ENCODE results near the gene ZNF2. TPM values are rescaled to one million over a fixed set of nuclear protein-coding genes. Genes with fewer than 3 reads are reported as not detected.

The ZNF2 gene
- total RNA-seq (2021; fragmentation: NEBNext Ultra II Directional; extraction: Animal tissue kit (Norgen Biotek cat#: 25700)), result 1 to 10 TPM; 3.8 to 5.0 (median 4.0) TPM
- long read RNA-seq, partial matches to known transcripts, result 1 of 4 reads
- long read RNA-seq, other reads (novel, unspliced or antisense), result 1 of 4 reads

- Mint-ChIP-seq H3K36me3 (ENCODE audit: low read depth) (peaks cover 37% of the 10 kb centered on the region), H3K27ac (peak within 1 kb of the TSS; percentile 97), H3K27me3 (ENCODE audit: insufficient read depth) (no peaks in the 10 kb centered on the region; the same call in 1 of the 2 replicates), H3K9me3 (no peaks in the 10 kb centered on the region), H3K4me1 (ENCODE audit: low read depth) (peaks cover 23% of the 10 kb centered on the region), H3K4me3 (peak within 1 kb of the TSS; percentile 99)
- DNase-seq, result peak; percentile 96
- TF ChIP-seq CTCF (IDR thresholded peaks at IDR 0.05), result peak; percentile 13; the same call in 1 of the 2 replicates
Observed at GRCh38 chr2:95165371-95166064, at the start of gene ZNF2. TSS of gene ZNF2 (plus strand) at chr2:95165809. CDS start at chr2:95176227, 10,418 bp downstream.

GRCh38 chr2:95121093-95121406 lies 44.6 kb upstream of the ZNF2 start:
- H3K4me3 Mint-ChIP-seq, result peak overlapping the region; percentile 96
- peak overlapping the region; percentile 92 for H3K27ac Mint-ChIP-seq
- no peak for TF ChIP-seq CTCF (IDR thresholded peaks at IDR 0.05)
- peak; percentile 2 for DNase-seq
- H3K36me3 Mint-ChIP-seq (ENCODE audit: low read depth), result peaks cover 19% of the 10 kb centered on the region; the same call in 1 of the 2 replicates
- peaks cover 36% of the 10 kb centered on the region for H3K4me1 Mint-ChIP-seq (ENCODE audit: low read depth)
- H3K9me3 Mint-ChIP-seq, result no peaks in the 10 kb centered on the region
- H3K27me3 Mint-ChIP-seq (ENCODE audit: insufficient read depth), result no peaks in the 10 kb centered on the region; the same call in none of the 2 replicates

GRCh38 chr2:95121407-95122196 lies 44.0 kb upstream of the ZNF2 start, which contains the start of gene MRPS5:
TSS of gene MRPS5 (minus strand) at chr2:95121808. CDS start at chr2:95121791, 17 bp downstream.
- Mint-ChIP-seq H3K36me3 (ENCODE audit: low read depth) (peaks cover 19% of the 10 kb centered on the region; the same call in 1 of the 2 replicates), H3K4me3 (peak within 1 kb of the TSS; percentile 96), H3K27me3 (ENCODE audit: insufficient read depth) (no peaks in the 10 kb centered on the region; the same call in none of the 2 replicates), H3K9me3 (no peaks in the 10 kb centered on the region), H3K27ac (peak within 1 kb of the TSS; percentile 92), H3K4me1 (ENCODE audit: low read depth) (peaks cover 36% of the 10 kb centered on the region)
- DNase-seq, result peak; percentile 40
- peak; percentile 14; the same call in 1 of the 2 replicates for TF ChIP-seq CTCF (IDR thresholded peaks at IDR 0.05)

DNA sequence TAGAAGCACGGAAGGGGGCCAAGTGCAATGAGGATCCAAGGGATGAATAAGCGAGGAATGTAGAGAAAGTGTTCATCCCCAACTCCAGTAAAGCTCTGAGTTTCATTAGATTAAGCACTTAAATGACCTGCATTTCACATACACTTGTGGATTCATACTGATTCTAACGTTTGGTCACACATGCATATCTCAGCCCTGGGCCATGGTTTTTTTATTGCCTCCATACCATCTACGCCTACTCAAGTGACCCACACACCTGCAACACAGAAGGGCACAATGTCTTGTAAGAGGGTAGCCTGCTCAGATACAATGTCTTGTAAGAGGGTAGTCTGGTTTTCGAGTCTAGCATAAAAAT lies 43.4 kb upstream of the ZNF2 start:
- no peak for DNase-seq
- TF ChIP-seq CTCF (IDR thresholded peaks at IDR 0.05), result no peak
- Mint-ChIP-seq H3K4me3 (peak overlapping the region; percentile 96), H3K27ac (peak overlapping the region; percentile 92), H3K4me1 (ENCODE audit: low read depth) (peaks cover 36% of the 10 kb centered on the region), H3K36me3 (ENCODE audit: low read depth) (peaks cover 17% of the 10 kb centered on the region; the same call in 1 of the 2 replicates), H3K27me3 (ENCODE audit: insufficient read depth) (no peaks in the 10 kb centered on the region; the same call in none of the 2 replicates), H3K9me3 (no peaks in the 10 kb centered on the region)

DNA sequence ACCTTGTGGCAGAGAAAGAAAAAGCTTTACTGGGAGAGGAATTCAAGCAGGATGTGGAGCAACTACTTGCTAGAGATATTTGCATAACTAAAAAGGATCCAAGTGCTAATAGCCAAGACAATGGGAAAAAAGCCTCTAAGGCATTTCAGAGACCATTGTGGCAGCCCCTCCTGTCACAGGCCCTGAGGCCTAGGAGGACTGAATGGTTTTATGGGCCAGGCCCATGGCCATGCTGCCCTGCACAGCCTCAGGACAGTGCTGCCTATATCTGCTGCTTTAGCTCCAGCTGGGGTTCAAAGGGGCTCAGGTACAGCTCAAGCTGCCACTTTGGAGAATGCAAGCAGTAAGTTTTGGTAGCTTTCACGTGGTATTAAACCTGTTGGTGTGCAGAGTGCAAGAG lies 26.9 kb upstream of the ZNF2 start:
- TF ChIP-seq CTCF (IDR thresholded peaks at IDR 0.05), result no peak
- Mint-ChIP-seq H3K4me3 (no peak overlapping the region), H3K4me1 (ENCODE audit: low read depth) (no peaks in the 10 kb centered on the region), H3K36me3 (ENCODE audit: low read depth) (peaks cover 40% of the 10 kb centered on the region), H3K27ac (no peak overlapping the region), H3K27me3 (ENCODE audit: insufficient read depth) (peaks cover 3% of the 10 kb centered on the region; the same call in 1 of the 2 replicates), H3K9me3 (peaks cover 65% of the 10 kb centered on the region)
- no peak for DNase-seq

All from HFFc6 (cell line).